GM19372 (cell line): ENCODE measurements around the gene MSH5.
"Not testable (repeated sequence)": the region's sequence is repeated elsewhere in the genome, so short reads cannot be mapped to it uniquely, and the experiment has no call there.

Source experiments
- ATAC-seq: cut with Tn5 transposase; IDR thresholded peaks from one replicate; pipeline ENCODE4 v1.9.1; 2021; ENCODE audit warnings: mild to moderate bottlenecking, low read depth, moderate library complexity; ENCODE audit not compliant: unreplicated experiment

MSH5 gene

GRCh38 chr6:31776485-31776988 is 36.7 kb downstream of the MSH5 start:
- no peak for ATAC-seq

GRCh38 chr6:31776989-31777666 is 37.3 kb downstream of the MSH5 start, which contains the start of gene VWA7:
TSS of gene VWA7 (minus strand) at chr6:31777328. CDS start at chr6:31776779, 549 bp downstream.
- peak; percentile 75 for ATAC-seq

GRCh38 chr6:31777667-31778050 is 37.9 kb downstream of the MSH5 start:
- no peak for ATAC-seq

- ATAC-seq: no peak
These were observed 38.4 kb downstream of the MSH5 start for GRCh38 chr6:31778193-31778592.

GRCh38 chr6:31778999-31779885 is 39.4 kb downstream of the MSH5 start:
- ATAC-seq: no peak

GRCh38 chr6:31779908-31780307 is 40.1 kb downstream of the MSH5 start:
- ATAC-seq: no peak

- ATAC-seq: no peak
These were observed 40.9 kb downstream of the MSH5 start for GRCh38 chr6:31780507-31781243.

GRCh38 chr6:31781244-31782125 is 41.7 kb downstream of the MSH5 start:
- ATAC-seq: no peak

- no peak for ATAC-seq
These were observed 42.5 kb downstream of the MSH5 start for GRCh38 chr6:31782126-31782855.

GRCh38 chr6:31784098-31784925 is 44.5 kb downstream of the MSH5 start:
- ATAC-seq: no peak

GRCh38 chr6:31785475-31785874 is 45.7 kb downstream of the MSH5 start:
- no peak for ATAC-seq

GRCh38 chr6:31791324-31792089 is 51.7 kb downstream of the MSH5 start:
- no peak for ATAC-seq

- no peak for ATAC-seq
These were observed 52.2 kb downstream of the MSH5 start for GRCh38 chr6:31792090-31792374.

GRCh38 chr6:31792761-31793171 is 53.0 kb downstream of the MSH5 start:
- ATAC-seq: no peak

GRCh38 chr6:31793927-31794245 is 54.1 kb downstream of the MSH5 start:
- ATAC-seq: not testable (repeated sequence)

GRCh38 chr6:31794294-31794865 is 54.6 kb downstream of the MSH5 start:
- no peak for ATAC-seq

GRCh38 chr6:31794866-31795615 is 55.2 kb downstream of the MSH5 start:
- ATAC-seq: no peak
